HTR-8/SVneo (cell line): Measurements from ENCODE around the gene CPEB4.
A peak's percentile ranks its signal among the peaks of the same experiment; 100 is the strongest.

Source experiments
- DNase-seq: peaks from one replicate; pipeline ENCODE4 v3.0.0; 2011; ENCODE audit warnings: low spot score, mixed read lengths; ENCODE audit not compliant: insufficient read length
- FAIRE-seq: peaks from 2 replicates; lab custom pipeline; 2011; peaks lifted over from hg19 to GRCh38; lab: Jason Lieb, UNC

The CPEB4 gene

DNA sequence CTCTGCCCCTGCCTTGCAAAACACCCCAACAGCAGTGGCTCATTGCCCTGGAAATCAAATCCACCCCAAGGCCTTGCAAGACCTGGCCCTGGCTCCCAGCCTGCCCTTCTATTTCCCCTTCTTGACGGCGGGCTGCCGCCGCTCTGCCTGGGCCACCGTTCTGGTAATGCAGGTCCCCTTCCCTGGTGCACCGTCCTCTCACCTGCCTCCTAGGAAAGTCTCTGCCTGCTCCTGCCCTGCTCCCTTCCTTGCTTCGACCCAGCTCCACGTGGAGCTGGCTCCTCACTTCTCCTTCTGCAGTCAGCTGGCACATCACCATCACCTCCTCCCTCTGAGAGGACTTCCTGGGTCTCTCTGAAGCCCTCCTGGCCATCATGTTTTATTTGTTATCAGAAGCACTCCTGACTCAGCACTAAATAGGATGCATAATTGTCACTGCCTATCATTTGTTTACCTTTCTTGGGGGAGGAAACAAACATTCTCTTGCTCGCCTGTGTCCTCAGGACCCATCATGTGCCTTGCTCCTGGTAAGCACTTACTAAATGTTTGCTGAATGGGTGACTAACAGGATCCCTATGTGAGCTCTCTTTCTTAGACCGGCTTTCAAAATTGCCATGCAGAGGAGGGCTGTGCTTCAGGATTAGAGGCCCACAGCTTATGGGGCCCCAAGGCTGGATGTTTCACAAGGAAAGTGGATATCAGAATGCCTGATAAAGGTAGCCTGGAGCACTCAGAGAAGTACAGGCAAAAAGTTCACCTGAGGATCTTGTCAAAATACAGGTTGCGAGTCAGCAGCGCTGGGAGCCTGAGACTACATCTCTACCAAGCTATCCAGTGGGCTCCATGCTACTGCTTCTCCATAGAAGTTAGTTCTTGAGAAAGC, 81.3 kb downstream of the CPEB4 start:
- no peak for DNase-seq
- FAIRE-seq, result no peak

- no peak for FAIRE-seq
- DNase-seq, result no peak
These were observed 82.9 kb downstream of the CPEB4 start for GRCh38 chr5:173970878-173971650.

- FAIRE-seq (no peak), DNase-seq (no peak)
These were observed 83.7 kb downstream of the CPEB4 start for GRCh38 chr5:173971681-173972345.

- DNase-seq (no peak), FAIRE-seq (no peak)
These were observed 84.4 kb downstream of the CPEB4 start for GRCh38 chr5:173972607-173972924.

GRCh38 chr5:173972925-173973615, 84.9 kb downstream of the CPEB4 start:
- DNase-seq, result peak; percentile 82
- peak; percentile 33 for FAIRE-seq

DNA sequence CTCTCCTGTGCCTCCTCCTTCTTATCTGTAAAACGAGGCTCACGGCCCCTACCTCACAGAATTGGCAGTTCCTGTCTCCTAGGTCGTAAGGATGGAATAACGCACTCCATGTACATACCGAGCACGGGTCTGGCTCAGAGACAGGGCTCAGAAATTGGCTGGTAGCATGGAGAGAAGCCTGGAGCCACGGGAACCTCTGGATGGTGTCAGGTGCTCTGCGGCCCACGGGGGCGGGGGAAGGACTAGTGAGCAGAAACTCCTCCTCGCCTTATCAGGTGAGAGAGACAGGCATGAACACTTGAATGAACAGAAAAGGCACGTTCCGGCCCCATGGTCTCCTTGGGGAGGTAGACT, 85.4 kb downstream of the CPEB4 start:
- no peak for DNase-seq
- no peak for FAIRE-seq

DNA sequence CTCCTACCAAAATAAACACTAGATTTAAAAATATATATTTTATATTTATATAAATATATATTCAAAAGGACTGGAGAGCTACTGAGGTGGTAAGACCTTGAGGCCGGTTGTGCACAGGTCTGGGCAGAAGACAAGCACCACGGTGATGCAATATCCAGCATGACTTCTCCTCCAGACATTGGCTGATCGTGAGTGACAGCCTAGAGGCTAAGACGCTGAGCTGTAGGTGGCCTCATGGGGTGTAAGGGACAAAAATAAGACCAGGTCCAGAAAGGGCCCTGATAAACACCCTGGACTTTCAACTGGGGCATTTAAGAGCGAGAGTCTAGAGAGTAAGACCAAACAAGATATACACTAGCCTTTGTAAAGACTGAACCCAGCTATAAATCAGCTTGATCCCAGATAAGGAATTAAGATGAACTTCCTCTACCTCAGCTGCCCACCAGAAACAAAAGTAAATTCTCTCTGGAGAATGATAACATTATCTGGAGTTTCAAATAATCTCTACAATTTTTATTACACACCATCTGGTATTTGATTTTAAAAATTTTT, 86.6 kb downstream of the CPEB4 start:
- FAIRE-seq (no peak), DNase-seq (no peak)

- FAIRE-seq (no peak), DNase-seq (no peak)
These were observed 93.1 kb downstream of the CPEB4 start for GRCh38 chr5:173981185-173981761.

DNA sequence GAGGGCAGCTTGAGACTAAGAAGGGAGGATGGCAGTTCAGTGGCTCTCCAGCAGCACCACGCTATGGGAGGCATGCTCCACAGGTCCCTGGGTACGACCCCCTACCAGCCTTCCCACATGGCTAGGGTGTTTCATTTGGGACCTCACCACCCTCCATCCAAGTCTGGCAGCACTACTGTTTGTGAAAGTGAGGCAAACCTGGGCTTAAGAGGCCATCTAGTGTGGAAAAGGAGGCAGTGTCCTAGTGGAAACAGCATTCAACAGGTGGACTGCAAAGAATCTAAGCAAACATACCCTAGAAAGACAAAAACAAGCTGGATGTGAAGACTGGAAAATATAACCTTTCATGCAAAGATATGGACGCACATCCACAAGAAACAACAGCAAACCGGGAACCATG, 96.1 kb downstream of the CPEB4 start:
- DNase-seq, result no peak
- peak; percentile 16 for FAIRE-seq

DNA sequence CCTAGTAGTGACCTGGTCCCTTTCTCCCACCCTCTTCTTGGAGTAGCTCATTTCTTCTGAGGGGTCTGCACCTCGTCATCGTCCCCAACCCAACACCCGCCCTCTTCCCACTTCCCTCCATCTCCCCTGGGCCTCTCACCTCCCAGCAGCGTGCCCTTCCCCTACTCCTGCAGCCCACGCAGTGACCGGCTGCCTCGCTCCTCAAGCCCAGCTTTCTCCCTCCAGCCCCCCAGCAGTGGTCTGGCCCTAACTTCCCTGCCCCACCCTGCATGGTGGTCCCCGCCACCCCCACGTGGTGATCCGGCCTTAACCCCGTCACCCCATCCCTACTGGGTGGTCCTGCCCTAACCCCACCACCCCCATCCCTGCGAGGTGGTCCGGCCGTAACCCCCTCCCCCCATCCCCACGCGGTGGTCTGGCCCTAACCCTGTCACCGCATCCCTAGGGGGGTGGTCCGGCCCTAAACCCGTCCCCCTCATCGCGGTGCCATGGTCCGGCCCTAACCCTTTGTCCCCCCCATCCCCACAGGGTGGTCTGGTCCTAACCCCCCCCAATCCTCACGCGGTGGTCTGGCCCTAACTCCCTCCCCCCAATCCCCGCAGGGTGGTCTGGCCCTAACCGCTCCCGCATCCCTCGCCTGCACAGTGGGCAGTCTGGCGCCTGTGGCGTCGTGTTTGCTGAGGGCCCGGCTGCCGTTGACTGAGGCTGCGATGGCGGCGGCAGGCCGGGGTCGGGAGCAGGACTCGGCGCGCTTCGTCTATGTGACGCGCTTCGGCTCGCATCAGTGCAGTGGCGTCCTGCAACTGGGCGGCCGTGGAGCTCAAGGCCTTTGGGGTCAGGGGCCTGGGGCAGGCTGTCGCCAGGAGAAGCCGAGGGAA, 100.6 kb downstream of the CPEB4 start, which contains the start of gene C5orf47:
C5orf47 (plus strand) TSS at position 617 of the 878 bp plus-strand sequence; CDS start at position 711, 94 bp downstream.
- DNase-seq (no peak), FAIRE-seq (no peak)

DNA sequence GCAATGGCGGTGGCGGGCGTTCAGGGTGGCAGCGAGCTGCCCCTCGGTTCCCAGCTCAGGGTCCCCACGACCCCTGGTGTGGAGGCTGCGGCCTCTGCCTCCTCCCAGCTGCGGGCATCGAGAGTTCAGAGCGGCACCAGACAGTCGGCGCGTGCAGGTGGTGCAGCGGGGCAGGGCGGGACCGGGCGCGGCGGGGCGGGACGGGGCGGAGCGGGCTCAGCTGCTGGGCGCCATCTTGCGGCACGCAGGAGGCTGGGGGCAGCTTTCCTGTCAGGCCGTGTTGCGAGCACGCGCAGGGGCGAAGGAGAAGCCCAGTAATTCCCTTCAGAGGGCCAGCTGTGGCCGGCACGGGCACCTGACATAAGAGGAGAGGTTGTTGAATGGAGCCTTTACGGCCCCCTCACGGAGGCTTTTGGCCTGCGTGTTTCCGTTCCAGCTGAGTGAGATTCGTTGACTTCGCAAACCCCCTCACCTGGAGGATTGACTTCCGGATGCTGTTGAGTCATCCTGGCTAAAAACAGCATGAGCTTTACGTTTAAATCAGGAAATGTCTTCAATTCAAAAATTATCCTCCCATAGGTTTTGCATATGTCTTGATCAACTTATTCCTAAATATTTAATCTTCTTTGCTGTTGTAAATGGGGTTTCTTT, 101.4 kb downstream of the CPEB4 start:
- FAIRE-seq, result no peak
- DNase-seq, result no peak

GRCh38 chr5:173997331-173997730, 109.2 kb downstream of the CPEB4 start:
- DNase-seq (no peak), FAIRE-seq (no peak)

GRCh38 chr5:173998531-173998930, 110.4 kb downstream of the CPEB4 start:
- DNase-seq, result no peak
- no peak for FAIRE-seq

DNA sequence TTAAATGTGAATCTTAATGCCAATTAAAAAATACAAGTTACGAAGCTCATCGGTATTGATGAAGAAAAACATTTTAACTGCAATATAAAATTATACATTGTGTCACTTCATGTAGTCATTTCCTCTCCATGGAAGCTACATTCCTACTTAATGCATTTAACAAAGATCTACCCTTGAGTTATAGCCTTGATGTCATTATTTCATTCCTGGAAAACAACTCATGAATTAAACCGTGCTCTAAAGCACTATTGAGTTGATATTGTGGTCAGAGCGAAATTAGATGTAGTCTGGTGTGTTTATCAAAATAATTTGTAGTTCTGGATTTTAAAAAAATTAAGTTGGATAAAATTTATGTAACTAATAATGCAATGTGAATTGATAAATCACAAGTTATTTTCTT, 111.9 kb downstream of the CPEB4 start:
- FAIRE-seq (no peak), DNase-seq (no peak)

DNA sequence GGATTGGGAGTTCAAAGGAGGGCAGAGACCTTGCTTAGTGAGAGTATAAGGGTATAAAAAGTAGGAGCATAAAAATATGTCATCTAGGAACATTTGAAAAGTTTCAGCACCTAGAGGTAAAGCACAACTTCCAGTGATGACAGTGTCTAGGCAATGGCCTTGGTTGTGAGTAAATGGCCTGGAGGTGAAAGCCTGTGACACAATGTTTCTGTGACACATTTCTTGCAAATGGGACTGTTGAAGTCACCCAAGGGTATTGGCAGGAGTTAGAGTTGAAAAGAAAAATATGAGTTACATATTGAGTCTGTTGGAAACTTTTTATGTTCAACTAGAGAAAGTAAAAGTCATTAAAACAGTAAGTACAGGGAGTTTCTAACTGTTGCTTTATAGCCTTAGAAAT, 115.6 kb downstream of the CPEB4 start:
- FAIRE-seq, result no peak
- no peak for DNase-seq

DNA sequence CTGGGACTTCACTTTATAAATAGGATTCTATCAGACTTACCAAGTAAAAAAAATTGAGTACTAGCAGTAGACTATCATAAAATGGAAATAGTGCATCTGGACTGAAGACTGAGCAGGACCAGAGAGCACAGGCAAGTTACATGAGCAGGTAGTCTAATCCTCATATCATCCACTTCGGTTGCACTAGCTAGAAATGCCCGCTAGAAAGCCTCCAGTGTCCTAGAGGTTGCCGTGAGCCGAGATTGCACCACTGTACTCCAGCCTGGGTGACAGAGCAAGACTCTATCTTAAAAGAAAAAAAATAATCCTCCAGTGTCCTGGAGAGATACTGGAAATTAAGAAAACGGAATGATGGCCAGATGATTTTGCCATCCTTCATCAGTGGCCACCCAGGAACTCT, 120.8 kb downstream of the CPEB4 start:
- FAIRE-seq (no peak), DNase-seq (no peak)

DNA sequence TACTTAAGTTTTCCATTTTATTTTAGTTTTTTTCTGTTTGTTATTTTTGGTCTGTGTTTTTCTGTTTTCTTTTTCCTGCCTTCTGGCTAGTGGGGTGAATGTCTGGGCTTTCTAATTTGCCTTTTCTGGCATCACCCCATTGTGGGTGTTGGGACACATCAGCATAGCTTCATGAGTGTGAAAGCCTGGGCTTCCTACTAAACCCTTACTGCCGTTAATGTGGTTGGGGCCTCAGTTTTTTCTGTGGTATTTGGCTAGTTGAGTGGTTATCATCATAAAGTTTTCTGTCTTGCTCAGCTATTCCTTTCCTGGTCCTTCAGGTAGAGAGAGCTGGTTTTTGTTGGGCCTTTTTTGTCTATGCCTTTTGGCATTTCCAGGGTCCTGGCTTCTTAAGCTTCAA, 122.2 kb downstream of the CPEB4 start:
- no peak for FAIRE-seq
- no peak for DNase-seq

DNA sequence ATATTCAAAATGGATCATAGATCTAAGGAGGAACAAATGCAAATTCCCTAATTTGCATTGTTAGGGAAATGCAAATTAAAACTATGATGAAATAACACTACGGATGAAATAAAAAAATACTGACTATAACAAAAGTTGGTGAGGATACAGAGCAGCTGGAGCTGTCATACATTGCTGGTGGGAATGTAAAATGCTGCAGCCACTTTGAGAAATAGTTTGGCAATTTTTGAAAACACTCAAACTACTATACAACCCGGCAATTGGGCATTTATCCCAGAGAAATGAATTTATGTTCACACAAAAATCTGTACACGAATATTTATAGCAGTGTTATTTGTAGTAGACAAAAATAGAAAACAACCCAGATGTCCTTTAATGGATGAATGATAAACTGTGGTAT, 123.3 kb downstream of the CPEB4 start:
- FAIRE-seq, result no peak
- DNase-seq, result no peak
